Heart left ventricle (tissue), 13 donors: ENCODE data around the gene BIRC7.

Source experiments
- POLR2A ChIP-seq, 2 donors: fragments of 450-650 bp; IDR thresholded peaks; one replicate each; pipeline ENCODE4 v1.6.1; 2017; ENCODE audit warnings: antibody characterized with exemption in 2 of 2, mild to moderate bottlenecking in 2 of 2, moderate library complexity in 2 of 2
- TF ChIP-seq, protein P1 (sequence below), 12 donors: fragments of 200-600 bp; sonication (generic) in 4 of 12; IDR thresholded peaks; one replicate each; pipeline versions ENCODE4 v1.5.0 to v1.8.0; 2018 to 2022; ENCODE audit warnings: antibody characterized with exemption in 12 of 12, mild to moderate bottlenecking in 5 of 12
- donor health status: ischemic (EF 13 %, LVEDD 7.1; RV severe dilation, severe dysfunction).
- donor health status: DM: no; HTN: yes; CAD: no.
- donor health status: DM: no; HTN: no; CAD: no.
- donor health status: ischemic (EF 25% LVEDD 6.9; RV normal size, moderate dysfunction).
- donor health status: ischemic (EF 25% LVEDD 5.7; RV mildly dilated, moderate dysfunction).
- donor health status: ischemic (EF 35%, LVEDD 5.7; RV mildly dilated, moderate dysfunction).
- donor health status: nonischemic (EF 11% LVEDD 7.7; RV severe dilation, severe dysfunction).
- donor health status: DM: yes; HTN: yes; CAD: no.
- donor health status: PGD.
- donor health status: ischemic (EF 29% LVEDD 5.4; RV normal size, mild dysfunction).
- donor health status: nonischemic (EF 23%, LVEDD 6.1; RV moderate dilation, normal function).

DNA sequence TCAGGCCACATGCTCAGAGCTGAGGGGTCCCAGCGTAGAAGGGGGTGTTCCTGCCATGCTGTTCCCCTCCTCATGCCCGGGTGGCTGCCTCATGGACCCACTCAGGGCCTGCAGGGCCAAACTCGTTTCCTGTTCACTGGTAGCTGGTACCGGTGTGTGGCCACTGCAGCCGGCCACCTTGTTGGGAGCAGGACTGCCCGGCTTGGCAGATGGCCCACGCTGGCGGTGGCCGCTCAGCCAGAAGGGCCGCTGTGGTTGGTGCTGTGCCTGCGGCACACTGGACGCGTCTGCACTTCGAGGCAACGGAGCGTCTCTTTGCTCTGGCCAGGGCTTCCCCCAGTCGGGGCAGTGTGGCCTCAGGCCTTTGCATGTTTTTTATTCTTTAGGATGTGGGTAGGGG is 47.2 kb downstream of the BIRC7 start:
- TF ChIP-seq, protein P1, sequence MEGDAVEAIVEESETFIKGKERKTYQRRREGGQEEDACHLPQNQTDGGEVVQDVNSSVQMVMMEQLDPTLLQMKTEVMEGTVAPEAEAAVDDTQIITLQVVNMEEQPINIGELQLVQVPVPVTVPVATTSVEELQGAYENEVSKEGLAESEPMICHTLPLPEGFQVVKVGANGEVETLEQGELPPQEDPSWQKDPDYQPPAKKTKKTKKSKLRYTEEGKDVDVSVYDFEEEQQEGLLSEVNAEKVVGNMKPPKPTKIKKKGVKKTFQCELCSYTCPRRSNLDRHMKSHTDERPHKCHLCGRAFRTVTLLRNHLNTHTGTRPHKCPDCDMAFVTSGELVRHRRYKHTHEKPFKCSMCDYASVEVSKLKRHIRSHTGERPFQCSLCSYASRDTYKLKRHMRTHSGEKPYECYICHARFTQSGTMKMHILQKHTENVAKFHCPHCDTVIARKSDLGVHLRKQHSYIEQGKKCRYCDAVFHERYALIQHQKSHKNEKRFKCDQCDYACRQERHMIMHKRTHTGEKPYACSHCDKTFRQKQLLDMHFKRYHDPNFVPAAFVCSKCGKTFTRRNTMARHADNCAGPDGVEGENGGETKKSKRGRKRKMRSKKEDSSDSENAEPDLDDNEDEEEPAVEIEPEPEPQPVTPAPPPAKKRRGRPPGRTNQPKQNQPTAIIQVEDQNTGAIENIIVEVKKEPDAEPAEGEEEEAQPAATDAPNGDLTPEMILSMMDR (IDR thresholded peaks at IDR 0.05), result no peak
- no peak for TF ChIP-seq POLR2A (IDR thresholded peaks at IDR 0.05)
